GM12872 (cell line): Measurements from ENCODE around the gene PRKCSH.

Source experiments
- CTCF ChIP-seq: IDR thresholded peaks from 3 replicates; pipeline ENCODE4 v1.5.1; 2011; ENCODE audit warnings: low read depth, mild to moderate bottlenecking, low read length, moderate library complexity; ENCODE audit not compliant: insufficient read depth

PRKCSH gene

GRCh38 chr19:11457115-11457514 lies 21.7 kb downstream of the PRKCSH start:
- TF ChIP-seq CTCF: no peak

GRCh38 chr19:11457831-11458230 lies 22.4 kb downstream of the PRKCSH start:
- TF ChIP-seq CTCF: no peak

DNA sequence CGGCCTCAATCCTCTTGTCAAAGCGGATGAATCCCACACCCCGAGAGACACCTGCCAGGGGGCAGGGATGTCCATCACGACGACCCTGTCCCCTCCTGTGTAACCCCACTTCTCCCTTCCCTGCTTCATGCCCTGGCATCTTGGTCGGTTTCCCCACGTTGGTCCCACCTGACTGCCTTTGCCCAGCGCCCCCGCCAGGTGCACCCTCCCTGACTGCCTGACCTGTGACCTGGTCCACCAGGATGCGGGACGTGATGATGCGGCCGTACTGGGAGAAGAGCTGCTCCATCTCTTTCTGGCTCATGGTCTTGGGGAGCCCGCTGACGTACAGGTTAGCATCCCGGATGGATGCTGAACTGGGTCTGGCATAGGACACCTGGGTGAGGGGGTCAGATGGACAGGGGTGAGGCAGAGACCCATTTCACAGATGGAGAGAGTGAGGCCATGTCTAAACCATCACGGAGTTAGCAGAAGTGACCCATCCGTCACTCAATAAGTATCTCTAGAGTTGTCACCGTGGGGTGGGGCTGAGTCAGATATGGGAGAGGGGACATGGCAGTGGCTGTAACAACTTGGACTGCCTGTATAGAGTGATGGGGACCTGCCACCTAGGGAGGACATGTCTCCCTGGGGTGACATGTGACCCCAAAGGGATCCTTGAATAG lies 22.9 kb downstream of the PRKCSH start:
- TF ChIP-seq CTCF: no peak

- TF ChIP-seq CTCF: peak; percentile 41; the same call in 2 of the 3 replicates
These were observed 24.8 kb downstream of the PRKCSH start for GRCh38 chr19:11460207-11460606.

DNA sequence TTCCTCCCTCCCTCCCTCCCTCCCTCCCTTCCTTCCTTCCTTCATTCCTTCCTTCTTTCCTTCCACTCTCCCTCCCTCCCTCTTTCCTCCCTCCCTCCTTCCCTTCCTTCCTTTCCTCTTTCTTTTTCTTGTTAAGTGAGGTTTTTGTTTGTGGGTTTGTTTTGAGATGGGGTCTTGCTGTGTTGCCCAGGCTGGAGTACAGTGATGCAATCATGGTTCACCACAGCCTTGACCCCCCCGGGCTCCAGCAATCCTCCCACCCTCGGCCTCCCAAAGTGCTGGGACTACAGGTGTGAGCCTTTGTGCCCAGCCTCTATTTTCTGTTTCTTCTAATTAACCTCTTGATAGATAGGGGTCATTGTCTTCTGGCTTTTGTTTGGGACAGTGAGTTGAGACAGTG lies 26.0 kb downstream of the PRKCSH start:
- TF ChIP-seq CTCF: no peak

GRCh38 chr19:11463391-11463790 lies 28.0 kb downstream of the PRKCSH start:
- TF ChIP-seq CTCF: no peak

DNA sequence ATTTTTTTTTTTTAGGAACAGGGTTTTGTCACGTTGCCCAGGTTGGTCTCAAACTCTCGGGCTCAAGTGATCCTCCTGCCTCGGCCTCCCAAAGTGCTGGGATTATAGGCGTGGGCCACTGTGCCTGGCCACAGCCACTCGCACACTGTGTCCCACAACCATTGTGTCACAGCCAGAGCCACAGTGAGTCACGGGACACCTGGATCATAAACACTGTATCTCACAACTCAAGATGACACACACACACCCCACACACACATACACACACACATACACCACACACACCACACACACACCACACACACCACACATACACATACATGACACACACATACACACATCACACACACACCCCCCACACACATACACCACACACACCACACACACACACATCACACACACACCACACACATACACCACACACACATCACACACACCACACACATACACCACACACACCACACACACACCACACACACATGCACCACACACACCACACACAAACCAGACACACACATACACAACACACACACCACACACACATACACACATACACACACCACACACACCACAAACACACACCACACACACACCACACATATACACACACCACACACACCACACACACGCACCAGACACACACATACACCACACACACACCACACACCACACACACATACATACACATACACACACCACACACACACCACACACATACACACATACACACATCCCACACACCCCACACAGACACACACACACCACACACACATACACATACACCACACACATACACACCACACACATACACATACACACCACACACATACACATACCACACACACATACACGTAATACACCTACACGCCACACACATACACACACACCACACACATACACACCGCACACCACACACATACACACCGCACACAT lies 29.2 kb downstream of the PRKCSH start:
- no peak for TF ChIP-seq CTCF
